ENCODE measurements around the gene UQCC3. TPM values are rescaled to one million over a fixed set of nuclear protein-coding genes. Genes with fewer than 3 reads are reported as not detected.

Gene UQCC3
- total and polyA plus RNA-seq, 10 of the 15 experiments (the other 5 are each of a cell fraction or from before 2014, with no cell fraction given): 1.3 to 20.5 (median 8.2) TPM

DNA sequence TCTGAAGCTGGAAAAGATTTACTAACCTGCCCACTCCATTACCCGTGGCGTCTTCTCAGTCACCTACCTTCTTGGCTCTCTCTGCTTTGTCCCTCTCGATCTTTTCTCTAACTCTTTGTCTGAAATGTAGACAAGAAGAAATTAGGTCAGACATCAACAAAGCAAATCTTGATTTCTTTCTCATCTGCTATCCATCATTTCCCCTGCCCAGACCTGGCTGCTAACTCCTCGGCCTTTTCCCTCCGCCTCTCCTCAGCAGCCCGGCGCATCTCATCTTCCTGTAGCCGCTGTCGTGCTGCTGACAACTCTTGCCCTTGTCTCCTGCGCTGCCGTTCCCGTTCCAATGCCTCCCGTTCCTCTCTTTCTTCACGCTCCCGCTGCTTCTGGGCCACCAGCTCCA, 6.2 kb downstream of the UQCC3 start:
- peak overlapping the region; percentile 77 for H3K4me2 ChIP-seq (ENCODE audit: control insufficient read depth, insufficient read depth)
- H3K4me3 ChIP-seq: peak overlapping the region; percentile 89
- in situ Hi-C loops (cut with MboI): no loop called here
- no peak for DNase-seq (ENCODE audit: low read depth, low spot score)
- H3K27me3 ChIP-seq (replicated peaks in 1 of 2; ENCODE audit: control insufficient read depth in 2 of 2, insufficient read depth in 2 of 2, low read length in 1 of 2): no peaks in the 10 kb centered on the region
- SMC1A ChIA-PET (ENCODE audit: uncharacterized antibody, unreplicated experiment): interaction anchor here (1.4 kb wide), 1 partner anchor 11 kb away, joined by 3 read pairs; no protein-coding TSS in a partner anchor
- WGBS (ENCODE audit: insufficient coverage, insufficient replicate concordance, low lambda C conversion rate, missing lambda C conversion rate): 88% methylated on average over 15 of the region's 15 CpGs
- H3K27ac ChIP-seq (ENCODE audit: control insufficient read depth, insufficient read depth): no peak overlapping the region
- peaks cover 14% of the 10 kb centered on the region for H3K4me1 ChIP-seq (ENCODE audit: control insufficient read depth, insufficient read depth, low read length)
- intact Hi-C loops (cut with micrococcal nuclease; ENCODE audit: unreplicated experiment): no loop called here
- BruUV-seq (replicated peaks): no TSS peak
- RAD21 ChIA-PET (ENCODE audit: unreplicated experiment): interaction anchor here (1.1 kb wide), 1 partner anchor 16 kb away, joined by 3 read pairs; no protein-coding TSS in a partner anchor
- no peaks in the 10 kb centered on the region for H3K9me3 ChIP-seq (replicated peaks; ENCODE audit: control insufficient read depth, insufficient read depth, low read length)
- POLR2A ChIA-PET: interaction anchor here (1.1 to 16.2 kb wide), 3 partner anchors 12 to 56 kb away, joined by 3 to 295 read pairs (median 83); partner anchors contain the start of genes B3GAT3, C11orf98, CSKMT and GANAB
- H3K79me2 ChIP-seq (ENCODE audit: control insufficient read depth, insufficient read depth, low read length): peaks cover 25% of the 10 kb centered on the region
- FAIRE-seq: no peak
- no peak overlapping the region for H2AFZ ChIP-seq (ENCODE audit: control insufficient read depth, low read depth, low read length)
- peaks cover 0 to 10% of the 10 kb centered on the region in 2 experiments; a peak in 1 of 4 replicates for H3K36me3 ChIP-seq (ENCODE audit: control insufficient read depth in 2 of 2, insufficient read depth in 2 of 2, low read length in 1 of 2)
- no peak for ATAC-seq
- H4K20me1 ChIP-seq (ENCODE audit: control insufficient read depth, insufficient read depth): no peaks in the 10 kb centered on the region; the same call in 1 of the 2 replicates
- peak overlapping the region; percentile 94; the same call in 1 of the 2 replicates for H3K9ac ChIP-seq (ENCODE audit: control insufficient read depth, insufficient read depth, low read length)
- CTCF ChIA-PET: interaction anchor here (0.9 to 1.9 kb wide), 5 partner anchors 16 to 287 kb away, joined by 3 to 5 read pairs (median 3); partner anchors contain the start of gene TUT1
- TF ChIP-seq PKNOX1 (IDR thresholded peaks at IDR 0.05) (no peak), TARDBP (IDR thresholded peaks at IDR 0.05; ENCODE audit: borderline replicate concordance) (no peak), SREBF2 (IDR thresholded peaks at IDR 0.05; ENCODE audit: low read length) (no peak), NR2C1 (IDR thresholded peaks at IDR 0.05) (no peak), TCF7 (IDR thresholded peaks at IDR 0.05; ENCODE audit: borderline replicate concordance) (no peak), BRCA1 (IDR thresholded peaks at IDR 0.05; ENCODE audit: low read depth, low read length) (no peak), IRF4 (IDR thresholded peaks at IDR 0.05; ENCODE audit: low read depth, low read length) (no peak), RELA (IDR thresholded peaks at IDR 0.05; ENCODE audit: borderline replicate concordance, partially characterized antibody) (no peak), RAD21 (IDR thresholded peaks at IDR 0.05; ENCODE audit: insufficient read depth, low read depth, low read length) (no peak)
- TF ChIP-seq, protein P1, sequence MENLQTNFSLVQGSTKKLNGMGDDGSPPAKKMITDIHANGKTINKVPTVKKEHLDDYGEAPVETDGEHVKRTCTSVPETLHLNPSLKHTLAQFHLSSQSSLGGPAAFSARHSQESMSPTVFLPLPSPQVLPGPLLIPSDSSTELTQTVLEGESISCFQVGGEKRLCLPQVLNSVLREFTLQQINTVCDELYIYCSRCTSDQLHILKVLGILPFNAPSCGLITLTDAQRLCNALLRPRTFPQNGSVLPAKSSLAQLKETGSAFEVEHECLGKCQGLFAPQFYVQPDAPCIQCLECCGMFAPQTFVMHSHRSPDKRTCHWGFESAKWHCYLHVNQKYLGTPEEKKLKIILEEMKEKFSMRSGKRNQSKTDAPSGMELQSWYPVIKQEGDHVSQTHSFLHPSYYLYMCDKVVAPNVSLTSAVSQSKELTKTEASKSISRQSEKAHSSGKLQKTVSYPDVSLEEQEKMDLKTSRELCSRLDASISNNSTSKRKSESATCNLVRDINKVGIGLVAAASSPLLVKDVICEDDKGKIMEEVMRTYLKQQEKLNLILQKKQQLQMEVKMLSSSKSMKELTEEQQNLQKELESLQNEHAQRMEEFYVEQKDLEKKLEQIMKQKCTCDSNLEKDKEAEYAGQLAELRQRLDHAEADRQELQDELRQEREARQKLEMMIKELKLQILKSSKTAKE (IDR thresholded peaks at IDR 0.05; ENCODE audit: low read depth, poor library complexity, severe bottlenecking): no peak
- TF ChIP-seq, protein P2, sequence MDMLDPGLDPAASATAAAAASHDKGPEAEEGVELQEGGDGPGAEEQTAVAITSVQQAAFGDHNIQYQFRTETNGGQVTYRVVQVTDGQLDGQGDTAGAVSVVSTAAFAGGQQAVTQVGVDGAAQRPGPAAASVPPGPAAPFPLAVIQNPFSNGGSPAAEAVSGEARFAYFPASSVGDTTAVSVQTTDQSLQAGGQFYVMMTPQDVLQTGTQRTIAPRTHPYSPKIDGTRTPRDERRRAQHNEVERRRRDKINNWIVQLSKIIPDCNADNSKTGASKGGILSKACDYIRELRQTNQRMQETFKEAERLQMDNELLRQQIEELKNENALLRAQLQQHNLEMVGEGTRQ (IDR thresholded peaks at IDR 0.05; ENCODE audit: borderline replicate concordance, low read depth, low read length): no peak
- TF ChIP-seq, protein P3, sequence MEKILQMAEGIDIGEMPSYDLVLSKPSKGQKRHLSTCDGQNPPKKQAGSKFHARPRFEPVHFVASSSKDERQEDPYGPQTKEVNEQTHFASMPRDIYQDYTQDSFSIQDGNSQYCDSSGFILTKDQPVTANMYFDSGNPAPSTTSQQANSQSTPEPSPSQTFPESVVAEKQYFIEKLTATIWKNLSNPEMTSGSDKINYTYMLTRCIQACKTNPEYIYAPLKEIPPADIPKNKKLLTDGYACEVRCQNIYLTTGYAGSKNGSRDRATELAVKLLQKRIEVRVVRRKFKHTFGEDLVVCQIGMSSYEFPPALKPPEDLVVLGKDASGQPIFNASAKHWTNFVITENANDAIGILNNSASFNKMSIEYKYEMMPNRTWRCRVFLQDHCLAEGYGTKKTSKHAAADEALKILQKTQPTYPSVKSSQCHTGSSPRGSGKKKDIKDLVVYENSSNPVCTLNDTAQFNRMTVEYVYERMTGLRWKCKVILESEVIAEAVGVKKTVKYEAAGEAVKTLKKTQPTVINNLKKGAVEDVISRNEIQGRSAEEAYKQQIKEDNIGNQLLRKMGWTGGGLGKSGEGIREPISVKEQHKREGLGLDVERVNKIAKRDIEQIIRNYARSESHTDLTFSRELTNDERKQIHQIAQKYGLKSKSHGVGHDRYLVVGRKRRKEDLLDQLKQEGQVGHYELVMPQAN (conservative IDR thresholded peaks at IDR 0.05): no peak
